Right kidney (tissue), 9 donors: Measurements from ENCODE around the gene HEBP1.
A peak's percentile ranks its signal among the peaks of the same experiment; 100 is the strongest.
"Not testable (repeated sequence)": the region's sequence is repeated elsewhere in the genome, so short reads cannot be mapped to it uniquely, and the experiment has no call there.

Source experiments
- DNase-seq: peaks from one replicate; pipeline ENCODE4 v3.0.0-alpha.2; 2016
- long read RNA-seq, 8 donors: transcript quantifications; one replicate each; lab custom pipeline, GENCODE V29; 2026

HEBP1 gene, protein sequence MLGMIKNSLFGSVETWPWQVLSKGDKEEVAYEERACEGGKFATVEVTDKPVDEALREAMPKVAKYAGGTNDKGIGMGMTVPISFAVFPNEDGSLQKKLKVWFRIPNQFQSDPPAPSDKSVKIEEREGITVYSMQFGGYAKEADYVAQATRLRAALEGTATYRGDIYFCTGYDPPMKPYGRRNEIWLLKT
- long read RNA-seq, donor 1, transcript HEBP1-201 (4 exons, 1,173 nt) = major isoform, 25 of 27 reads
- long read RNA-seq, donor 1, partial matches to known transcripts = 0 of 27 reads
- long read RNA-seq, donor 1, other reads (novel, unspliced or antisense) = 0 of 27 reads
- long read RNA-seq, donor 2, transcript HEBP1-201 (4 exons, 1,173 nt) = major isoform, 21 of 24 reads
- long read RNA-seq, donor 2, partial matches to known transcripts = 0 of 24 reads
- long read RNA-seq, donor 2, other reads (novel, unspliced or antisense) = 0 of 24 reads
- long read RNA-seq, donor 3, transcript HEBP1-201 (4 exons, 1,173 nt) = major isoform, 24 of 25 reads
- long read RNA-seq, donor 3, partial matches to known transcripts = 0 of 25 reads
- long read RNA-seq, donor 3, other reads (novel, unspliced or antisense) = 0 of 25 reads
- long read RNA-seq, donor 4, transcript HEBP1-201 (4 exons, 1,173 nt) = major isoform, 32 of 43 reads
- long read RNA-seq, donor 4, partial matches to known transcripts = 11 of 43 reads
- long read RNA-seq, donor 4, other reads (novel, unspliced or antisense) = 0 of 43 reads
- long read RNA-seq, donor 5, transcript HEBP1-201 (4 exons, 1,173 nt) = major isoform, 31 of 39 reads
- long read RNA-seq, donor 5, partial matches to known transcripts = 0 of 39 reads
- long read RNA-seq, donor 5, other reads (novel, unspliced or antisense) = 7 of 39 reads
- long read RNA-seq, donor 6, transcript HEBP1-201 (4 exons, 1,173 nt) = major isoform, 48 of 49 reads
- long read RNA-seq, donor 6, partial matches to known transcripts = 0 of 49 reads
- long read RNA-seq, donor 6, other reads (novel, unspliced or antisense) = 0 of 49 reads
- long read RNA-seq, donor 7, transcript HEBP1-203 (3 exons, 2,056 nt) = minor isoform, 9 of 73 reads
- long read RNA-seq, donor 7, transcript HEBP1-201 (4 exons, 1,173 nt) = major isoform, 49 of 73 reads
- long read RNA-seq, donor 7, partial matches to known transcripts = 15 of 73 reads
- long read RNA-seq, donor 7, other reads (novel, unspliced or antisense) = 0 of 73 reads
- long read RNA-seq, donor 8, transcript HEBP1-201 (4 exons, 1,173 nt) = major isoform, 38 of 43 reads
- long read RNA-seq, donor 8, partial matches to known transcripts = 0 of 43 reads
- long read RNA-seq, donor 8, other reads (novel, unspliced or antisense) = 0 of 43 reads

DNA sequence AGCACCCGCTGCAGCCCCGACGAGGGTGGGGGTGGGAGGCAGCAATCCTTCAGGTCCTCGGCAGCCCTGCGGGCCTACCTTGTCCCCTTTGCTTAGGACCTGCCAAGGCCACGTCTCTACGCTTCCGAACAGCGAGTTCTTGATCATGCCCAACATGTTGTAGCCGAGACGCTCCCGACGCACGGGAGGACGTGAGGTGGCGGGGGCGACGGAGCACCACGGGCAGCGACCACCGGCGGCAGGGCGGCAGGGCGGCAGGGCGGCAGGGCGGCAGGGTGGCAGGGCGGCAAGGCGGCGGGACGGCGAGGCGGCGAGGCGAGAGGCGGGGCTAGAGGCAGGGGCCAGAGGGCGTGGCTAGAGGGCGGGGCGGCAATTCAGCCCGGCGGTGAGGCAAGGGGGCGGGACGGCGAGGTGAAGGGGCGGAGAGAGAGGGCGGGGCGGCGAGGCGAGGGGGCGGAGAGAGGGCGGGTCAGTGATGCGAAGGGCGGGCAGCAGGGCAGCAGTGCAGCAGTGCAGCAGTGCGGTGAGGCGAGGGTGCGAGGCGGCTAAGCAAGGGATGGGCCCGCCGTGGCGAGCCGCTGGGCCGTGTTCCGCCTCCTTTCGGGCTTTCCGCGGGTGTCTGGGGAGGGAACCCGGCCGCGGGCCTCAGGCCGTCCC, at the start of gene HEBP1:
TSS of gene HEBP1 (minus strand) at position 307 of the 657 bp plus-strand sequence. CDS start at position 156, 151 bp downstream.
- DNase-seq = peak; percentile 97

DNA sequence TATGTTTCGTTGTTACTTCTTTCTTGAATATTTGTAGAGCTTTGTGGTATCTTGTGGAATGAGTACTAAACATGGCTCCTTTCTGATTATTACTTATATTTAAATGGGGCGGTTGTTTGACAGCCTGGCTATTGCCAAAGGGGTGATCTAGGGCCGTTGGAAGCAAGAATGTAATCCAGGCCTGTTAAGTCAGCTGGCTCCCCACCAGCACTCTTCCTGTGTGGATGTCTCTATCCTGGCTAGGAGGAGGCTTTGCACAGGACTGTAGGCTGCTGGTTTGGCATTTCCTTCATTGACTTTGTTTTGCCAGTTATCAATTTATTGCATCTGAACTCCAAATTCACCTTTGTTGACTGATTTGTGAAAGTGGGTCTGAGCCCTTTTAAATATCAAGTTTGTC, 49.8 kb upstream of the HEBP1 start:
- no peak for DNase-seq

GRCh38 chr12:13046964-13047363, 46.9 kb upstream of the HEBP1 start:
- DNase-seq = no peak

- DNase-seq = no peak
Measured at GRCh38 chr12:13045816-13046215, 45.8 kb upstream of the HEBP1 start.

GRCh38 chr12:13044906-13045299, 44.8 kb upstream of the HEBP1 start:
- no peak for DNase-seq

- peak; percentile 81 for DNase-seq
Measured at GRCh38 chr12:13044002-13044905, 44.2 kb upstream of the HEBP1 start, which contains the start of gene FAM234B. TSS of gene FAM234B (plus strand) at chr12:13044381. CDS start at chr12:13044404, 23 bp downstream.

GRCh38 chr12:13042666-13043230, 42.7 kb upstream of the HEBP1 start:
- no peak for DNase-seq

DNA sequence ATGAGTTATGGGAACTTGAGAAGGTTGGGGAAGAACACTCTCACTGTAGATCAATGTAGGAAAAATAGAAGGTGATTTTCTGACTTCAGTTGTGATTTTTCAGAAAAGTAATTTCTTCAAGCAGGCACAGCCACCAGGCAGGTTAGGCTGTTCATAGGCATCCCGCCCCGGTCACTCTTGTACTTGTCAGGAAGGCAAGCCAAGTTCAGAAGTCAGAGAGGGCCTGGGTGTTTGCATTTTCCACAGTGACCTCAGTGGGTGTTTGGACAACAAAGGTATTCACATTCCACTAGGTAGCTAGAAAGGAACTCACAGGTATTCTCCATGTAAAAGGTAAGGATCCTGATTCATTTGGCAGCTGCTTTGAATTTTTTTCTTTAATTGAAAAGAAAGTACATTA, 41.2 kb upstream of the HEBP1 start:
- no peak for DNase-seq

GRCh38 chr12:13039328-13039956, 39.4 kb upstream of the HEBP1 start:
- DNase-seq = peak; percentile 32

DNA sequence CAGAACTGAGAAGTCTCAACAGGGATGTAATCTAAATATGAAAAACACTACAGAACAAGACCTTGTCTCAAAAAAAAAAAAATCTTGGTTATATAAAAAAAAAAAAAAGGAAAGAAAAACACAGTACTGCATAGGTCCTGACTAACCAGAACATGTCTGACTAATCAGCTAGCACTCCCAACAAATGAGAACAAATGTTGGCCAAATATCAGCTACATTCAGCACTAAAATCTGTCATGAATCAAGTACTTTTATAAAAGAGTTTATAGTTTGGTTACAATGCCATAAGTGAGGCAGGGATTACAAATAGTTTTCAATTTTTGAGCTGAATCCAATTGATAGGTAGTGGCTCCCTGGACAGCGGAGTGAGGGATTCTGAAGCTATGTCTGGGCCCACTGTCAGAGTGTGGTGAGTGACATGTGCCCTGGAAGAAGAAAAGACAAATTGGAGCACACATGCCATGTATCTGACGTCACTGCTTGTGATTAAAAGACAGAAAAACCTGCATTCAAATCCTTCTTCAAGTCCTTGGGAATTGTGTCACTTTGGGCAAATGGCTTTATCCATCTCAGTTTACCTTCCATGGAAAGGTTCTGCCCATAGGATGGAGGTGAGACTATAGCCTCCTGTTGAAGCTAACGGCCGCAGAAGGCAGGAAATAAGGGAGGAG, 38.6 kb upstream of the HEBP1 start:
- DNase-seq = no peak

DNA sequence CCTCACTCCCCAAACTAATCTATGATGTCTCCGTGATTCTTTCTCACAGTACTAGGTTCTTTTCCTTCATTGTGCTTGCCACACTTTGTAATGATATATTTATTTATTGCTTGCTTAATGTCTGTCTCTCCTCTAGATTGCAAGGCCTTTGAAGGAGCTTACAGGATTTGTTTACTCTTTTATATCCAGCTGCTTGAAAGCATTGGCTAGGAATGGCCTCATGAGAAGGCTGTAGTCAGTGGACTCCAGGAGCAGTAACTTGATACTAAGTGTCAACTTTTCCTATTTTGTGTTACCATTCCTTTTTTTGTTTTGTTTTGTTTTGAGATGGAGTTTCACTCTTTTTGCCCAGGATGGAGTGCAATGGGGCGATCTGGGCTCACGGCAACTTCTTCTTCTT, 36.8 kb upstream of the HEBP1 start:
- no peak for DNase-seq

DNA sequence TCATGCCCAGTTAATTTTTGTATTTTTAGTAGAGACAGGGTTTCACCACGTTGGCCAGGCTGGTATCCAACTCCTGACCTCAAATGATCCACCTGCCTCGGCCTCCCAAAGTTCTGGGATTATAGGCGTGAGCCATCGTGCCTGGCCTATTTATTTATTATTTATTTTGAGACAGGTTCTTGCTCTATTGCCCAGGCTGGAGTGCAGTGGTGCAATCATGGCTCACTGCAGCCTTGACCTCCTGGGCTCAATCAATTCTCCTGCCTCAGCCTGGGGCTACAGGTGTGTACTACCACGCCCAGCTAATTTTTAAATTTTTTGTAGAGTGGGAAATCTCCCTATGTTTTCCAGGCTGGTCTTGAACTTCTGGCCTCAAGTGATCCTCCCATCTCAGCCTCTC, 35.3 kb upstream of the HEBP1 start:
- not testable (repeated sequence) for DNase-seq

DNA sequence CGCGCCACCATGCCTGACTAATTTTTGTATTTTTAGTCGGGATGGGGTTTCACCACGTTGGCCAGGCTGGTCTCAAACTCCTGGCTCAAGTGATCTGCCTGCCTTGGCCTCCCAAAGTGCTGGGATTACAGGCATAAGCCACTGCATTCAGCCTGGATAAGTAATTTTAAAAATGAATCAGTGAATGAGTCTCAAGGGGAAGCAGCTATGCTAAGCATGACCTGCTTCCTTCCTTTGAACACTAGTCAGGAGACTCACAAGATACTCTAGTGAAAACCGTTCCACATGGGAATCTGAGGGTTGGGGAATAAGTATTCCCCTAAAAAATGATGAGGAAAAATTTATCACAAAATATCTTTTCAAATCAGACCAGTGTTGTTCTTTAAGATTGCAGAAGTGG, 33.4 kb upstream of the HEBP1 start:
- DNase-seq = no peak

- DNase-seq = no peak
Measured at GRCh38 chr12:13032164-13032563, 32.1 kb upstream of the HEBP1 start.

GRCh38 chr12:13030541-13031291, 30.7 kb upstream of the HEBP1 start:
- no peak for DNase-seq

DNA sequence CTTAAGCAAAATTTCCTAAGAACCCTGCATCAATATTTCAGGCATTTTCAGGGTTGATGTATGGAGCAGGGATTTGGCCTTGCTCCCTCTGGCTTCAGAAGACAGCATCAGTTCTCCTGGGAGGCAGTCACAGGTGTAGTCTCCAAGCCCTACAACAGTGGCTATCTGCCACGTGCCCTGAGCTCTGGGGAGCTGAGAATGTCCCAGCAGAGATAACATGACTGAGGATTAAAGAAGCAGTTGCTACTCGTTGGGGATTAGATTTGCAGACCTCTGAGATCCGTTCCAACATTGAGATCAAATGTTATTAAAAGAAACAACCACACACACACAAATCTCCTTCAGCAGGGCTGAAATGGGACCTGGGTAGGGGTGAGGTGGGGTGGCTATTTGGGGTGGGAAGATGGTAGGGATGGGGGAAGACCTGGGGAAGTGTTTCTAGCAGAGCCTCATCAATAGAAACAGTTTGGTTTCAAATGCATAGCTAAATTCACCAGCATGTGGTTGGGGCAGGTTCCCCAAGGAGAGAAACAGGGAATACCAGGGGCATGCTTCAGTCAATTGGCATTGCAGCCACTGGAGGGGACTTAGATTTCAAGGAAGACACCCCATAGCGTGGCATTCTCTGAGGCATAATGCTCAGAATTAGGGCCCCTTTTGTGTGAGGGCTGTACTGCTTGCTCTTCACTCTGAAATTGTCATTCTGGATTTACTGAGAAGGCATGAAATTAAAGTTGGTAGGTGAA, 28.9 kb upstream of the HEBP1 start:
- DNase-seq = no peak

DNA sequence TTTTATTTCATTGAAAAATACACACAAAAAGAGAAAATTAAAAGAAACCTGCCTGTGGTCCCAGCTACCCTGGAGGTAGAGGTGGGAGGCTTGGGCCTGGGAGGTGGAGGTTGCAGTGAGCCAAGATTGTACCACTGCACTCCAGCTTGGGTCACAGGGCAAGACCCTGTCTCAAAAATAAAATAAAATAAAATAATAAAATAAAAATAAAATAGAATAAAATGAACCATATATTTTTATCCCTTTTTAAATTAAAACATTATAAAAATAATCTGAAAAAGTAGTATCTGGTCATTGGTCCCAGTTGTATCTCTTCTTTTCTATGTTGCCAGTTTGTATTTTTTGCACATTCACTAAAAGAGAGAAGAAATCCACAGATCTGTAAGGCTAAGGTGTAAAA, 27.4 kb upstream of the HEBP1 start:
- DNase-seq = no peak

DNA sequence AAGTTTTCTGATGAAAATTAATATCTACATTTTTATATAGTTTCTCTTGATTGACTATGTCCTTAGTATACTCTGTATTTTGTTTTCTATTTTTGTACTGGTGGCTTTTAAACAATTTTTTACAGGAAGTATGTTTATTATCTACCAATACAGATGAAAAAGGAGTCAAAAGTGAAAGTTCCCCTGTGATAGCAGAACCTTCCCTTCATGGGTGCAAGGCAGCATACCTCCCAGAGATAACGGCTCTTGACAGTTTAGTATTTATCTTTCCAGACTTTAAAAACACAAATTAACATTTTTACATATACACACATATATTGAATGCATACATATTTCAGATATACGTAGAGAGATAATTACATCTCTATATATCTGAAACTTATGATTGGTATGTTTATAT, 27.0 kb upstream of the HEBP1 start:
- no peak for DNase-seq
